ENCODE results near the gene NEU4.

DNA sequence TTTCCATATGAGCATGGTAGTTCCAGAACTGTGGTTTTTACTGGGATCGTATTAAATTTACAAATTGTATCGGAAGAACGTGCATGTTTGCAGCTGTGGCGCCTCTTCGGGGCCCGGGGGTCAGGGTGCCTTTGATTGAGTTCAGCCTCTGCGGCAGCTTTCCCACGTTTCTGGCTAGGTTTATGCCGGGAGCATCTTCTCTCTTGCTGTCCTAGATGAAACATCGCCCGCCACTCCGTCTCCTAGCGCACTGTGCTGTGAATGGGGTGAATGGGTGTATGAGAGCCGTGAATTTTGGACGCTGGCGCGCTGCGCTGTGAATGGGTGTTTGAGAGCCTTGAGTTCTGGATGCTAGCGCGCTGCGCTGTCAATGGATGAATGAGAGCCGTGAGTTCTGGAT is 37.4 kb downstream of the NEU4 start:
- TF ChIP-seq CTCF (IDR thresholded peaks at IDR 0.05) (no peak), POLR2A (IDR thresholded peaks at IDR 0.05) (no peak)

All from heart left ventricle (tissue), 13 donors.